ENCODE results near the gene KLHDC9. TPM values are rescaled to one million over a fixed set of nuclear protein-coding genes. Genes with fewer than 3 reads are reported as not detected.

Gene KLHDC9
- total and polyA plus RNA-seq, 9 of the 15 experiments (the other 6 are each of a cell fraction or from before 2014, with no cell fraction given), result not detected

DNA sequence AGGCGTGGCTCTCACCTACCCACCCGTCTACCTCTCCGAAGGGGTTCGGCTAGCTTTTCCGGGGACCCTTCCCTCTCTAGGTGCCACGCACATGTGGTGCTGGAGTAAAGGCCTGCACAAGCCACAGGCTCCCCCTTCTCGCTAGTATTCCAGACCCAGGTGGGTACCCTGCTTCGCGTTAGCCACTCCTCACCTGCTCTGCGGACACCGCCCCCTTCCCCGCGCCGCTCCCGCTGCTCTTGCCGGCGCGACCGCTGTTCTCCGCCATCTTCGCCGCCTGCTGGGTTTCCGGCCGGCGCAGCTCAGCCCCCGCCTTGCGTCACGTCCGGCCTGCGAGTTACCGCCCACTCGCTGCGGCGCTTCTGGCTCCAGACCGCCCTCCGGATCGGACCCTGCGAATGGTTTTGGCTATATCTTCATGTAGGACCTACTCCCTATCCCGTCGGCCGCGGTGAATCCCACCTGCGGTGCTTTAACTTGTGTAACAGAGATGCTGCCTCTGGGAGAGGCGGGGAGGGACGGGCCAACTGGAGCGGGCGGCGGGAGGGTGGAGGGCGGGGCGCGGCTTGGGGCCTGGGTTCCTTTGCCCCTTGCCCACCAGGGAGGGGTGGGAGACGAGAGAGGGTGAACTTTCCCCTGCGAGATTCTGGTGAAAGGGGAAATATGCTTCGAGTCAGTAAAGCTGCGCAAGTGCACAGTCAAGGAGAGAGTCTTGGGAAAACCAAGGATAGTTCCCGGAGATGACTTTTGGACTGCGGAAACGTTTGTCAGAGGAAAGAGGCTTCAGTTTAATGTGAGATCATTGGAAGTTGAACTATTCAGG, 19.8 kb downstream of the KLHDC9 start, which contains the start of the genes NIT1 and PFDN2 (continued):
- no peak for TF ChIP-seq ASH1L (IDR thresholded peaks at IDR 0.05; ENCODE audit: borderline replicate concordance, low read depth, partially characterized antibody)
- TF ChIP-seq, protein P1, sequence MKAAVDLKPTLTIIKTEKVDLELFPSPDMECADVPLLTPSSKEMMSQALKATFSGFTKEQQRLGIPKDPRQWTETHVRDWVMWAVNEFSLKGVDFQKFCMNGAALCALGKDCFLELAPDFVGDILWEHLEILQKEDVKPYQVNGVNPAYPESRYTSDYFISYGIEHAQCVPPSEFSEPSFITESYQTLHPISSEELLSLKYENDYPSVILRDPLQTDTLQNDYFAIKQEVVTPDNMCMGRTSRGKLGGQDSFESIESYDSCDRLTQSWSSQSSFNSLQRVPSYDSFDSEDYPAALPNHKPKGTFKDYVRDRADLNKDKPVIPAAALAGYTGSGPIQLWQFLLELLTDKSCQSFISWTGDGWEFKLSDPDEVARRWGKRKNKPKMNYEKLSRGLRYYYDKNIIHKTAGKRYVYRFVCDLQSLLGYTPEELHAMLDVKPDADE (conservative IDR thresholded peaks at IDR 0.05; ENCODE audit: control insufficient read depth, low read depth, low read length), result peak; percentile 77
- TF ChIP-seq, protein P2, sequence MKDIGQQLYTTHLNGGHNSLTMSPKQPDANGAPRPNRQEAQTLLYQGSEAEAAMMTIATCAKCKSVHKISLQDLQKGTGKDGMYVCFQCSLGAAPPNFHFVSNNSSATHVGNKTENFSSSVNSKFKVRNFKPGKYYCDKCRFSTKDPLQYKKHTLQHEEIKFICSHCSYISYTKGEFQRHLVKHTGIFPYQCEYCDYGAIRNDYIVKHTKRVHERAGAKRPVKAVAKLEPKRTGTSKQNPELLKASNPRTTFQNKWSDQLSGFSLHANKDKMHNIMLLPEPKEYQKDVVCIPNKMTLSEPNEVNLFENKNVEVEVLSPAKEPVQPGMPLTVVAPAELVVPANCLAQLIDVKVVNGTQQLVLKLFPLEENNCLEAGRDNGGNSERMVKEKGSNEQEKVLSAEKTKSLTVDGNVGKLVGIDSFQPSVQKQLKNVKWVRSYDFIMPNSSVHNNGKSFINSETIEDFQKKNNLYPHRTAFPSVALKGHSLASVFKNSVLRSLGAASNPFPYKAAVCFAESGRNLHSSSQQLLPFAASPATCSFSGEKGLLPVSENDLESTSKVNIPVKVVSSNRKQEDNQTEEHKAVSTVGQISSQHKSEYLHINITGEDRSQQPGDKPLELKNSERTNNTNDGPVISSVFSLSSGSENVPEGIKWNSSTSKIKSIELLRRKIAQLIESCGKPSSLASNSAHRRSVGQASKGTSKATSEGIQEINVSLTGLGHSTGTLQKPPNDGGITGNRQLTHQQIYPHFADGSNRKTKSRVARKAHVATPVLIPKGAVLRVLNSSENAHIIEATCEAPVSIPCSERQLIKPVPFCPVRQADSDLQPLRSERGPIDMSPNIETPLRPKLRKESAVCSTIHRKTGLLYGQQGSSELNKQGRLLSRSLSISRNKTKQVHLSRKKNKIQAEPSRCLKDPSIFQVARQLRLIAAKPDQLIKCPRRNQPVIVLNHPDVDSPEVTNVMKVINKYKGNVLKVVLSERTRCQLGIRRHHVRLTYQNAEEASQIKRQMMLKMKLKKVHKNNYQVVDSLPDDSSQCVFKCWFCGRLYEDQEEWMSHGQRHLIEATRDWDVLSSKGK (CRISPR knock-in tag; IDR thresholded peaks at IDR 0.05), result no peak
- TF ChIP-seq MAFG (tag; conservative IDR thresholded peaks at IDR 0.05), result no peak
- peak; percentile 90 for TF ChIP-seq C11orf30 (IDR thresholded peaks at IDR 0.05; ENCODE audit: low read depth)
- no peak for TF ChIP-seq CBX2 (IDR thresholded peaks at IDR 0.05; ENCODE audit: insufficient read depth, low read length, poor library complexity, severe bottlenecking)
- TF ChIP-seq ZFP36 (IDR thresholded peaks at IDR 0.05; ENCODE audit: low read depth, low read length, partially characterized antibody), result no peak
- no peak for TF ChIP-seq ZEB2 (IDR thresholded peaks at IDR 0.05)
- no peak for TF ChIP-seq U2AF1 (optimal IDR thresholded peaks at IDR 0.05; ENCODE audit: low read depth, low read length)
- TF ChIP-seq SLC30A9 (CRISPR knock-in tag; IDR thresholded peaks at IDR 0.05), result no peak
- no peak for TF ChIP-seq CREB3 (tag; conservative IDR thresholded peaks at IDR 0.05; ENCODE audit: low read depth)
- TF ChIP-seq RCOR1 (IDR thresholded peaks at IDR 0.05; ENCODE audit: borderline replicate concordance in 1 of 2, low read depth in 2 of 2, low read length in 2 of 2), result peak in 1 of 2 experiments; percentile 7; a peak in 1 of 4 replicates
- no peak for TF ChIP-seq CBX3 (IDR thresholded peaks at IDR 0.05; ENCODE audit: borderline replicate concordance in 1 of 2, low read length in 2 of 2)
- TF ChIP-seq NCOA2 (IDR thresholded peaks at IDR 0.05; ENCODE audit: partially characterized antibody in 2 of 2), result no peak
- TF ChIP-seq PREB (CRISPR knock-in tag; IDR thresholded peaks at IDR 0.05), result no peak
- TF ChIP-seq XRCC5 (IDR thresholded peaks at IDR 0.05; ENCODE audit: low read depth, low read length), result 0 out of 2 replicates have a peak, but pooled peaks have one; percentile 2
- TF ChIP-seq FIP1L1 (IDR thresholded peaks at IDR 0.05; ENCODE audit: low read depth, low read length, poor library complexity, severe bottlenecking), result no peak

All from K562 (cell line).